Neural cell (in vitro differentiated cells): ENCODE results near the gene SMAD2. TPM values are rescaled to one million over a fixed set of nuclear protein-coding genes. Genes with fewer than 3 reads are reported as not detected.

Experiments used
- H2AFZ ChIP-seq: fragments of 200-600, 300-800 bp; sonication (generic), shearing (Covaris generic); 2 replicates; pipeline ENCODE4 v1.6.0; 2014; ENCODE audit warnings: low read depth, mild to moderate bottlenecking, antibody characterized with exemption, low read length, moderate library complexity
- H3F3A ChIP-seq: fragments of 200-600 bp; shearing (Covaris generic); 2 replicates; pipeline ENCODE4 v1.6.1; 2016; ENCODE audit warnings: mild to moderate bottlenecking, moderate library complexity, mixed read lengths, antibody characterized with exemption, low read length; ENCODE audit not compliant: insufficient read depth, poor library complexity, severe bottlenecking
- H3K27ac ChIP-seq: fragments of 200-600, 300-800 bp; sonication (generic), shearing (Covaris generic); 2 replicates; pipeline ENCODE4 v1.5.1; 2014; ENCODE audit warnings: mild to moderate bottlenecking, low read length, moderate library complexity
- H3K27me3 ChIP-seq: fragments of 300-800, 200-600 bp; sonication (generic), shearing (Covaris generic); 2 replicates; pipeline ENCODE4 v1.6.0; 2014; ENCODE audit warnings: mild to moderate bottlenecking, low read depth, low read length, moderate library complexity; ENCODE audit not compliant: insufficient read depth
- H3K36me3 ChIP-seq: fragments of 300-800, 200-600 bp; sonication (generic), shearing (Covaris generic); 2 replicates; pipeline ENCODE4 v1.5.1; 2014; ENCODE audit warnings: mild to moderate bottlenecking, antibody characterized with exemption, low read length, moderate library complexity; ENCODE audit not compliant: insufficient read depth
- H3K4me2 ChIP-seq: fragments of 300-800, 200-600 bp; sonication (generic), shearing (Covaris generic); 2 replicates; pipeline ENCODE4 v1.6.0; 2014; ENCODE audit warnings: mild to moderate bottlenecking, low read length
- H3K4me3 ChIP-seq: fragments of 300-800, 200-600 bp; sonication (generic), shearing (Covaris generic); 2 replicates; pipeline ENCODE4 v1.5.1; 2014; ENCODE audit warnings: mild to moderate bottlenecking, low read length, moderate library complexity
- H3K79me2 ChIP-seq: fragments of 200-600 bp; shearing (Covaris generic); replicated peaks from 2 replicates; pipeline ENCODE4 v1.6.0; 2014; ENCODE audit warnings: mild to moderate bottlenecking, low read length, moderate library complexity; ENCODE audit not compliant: insufficient read depth
- H3K9ac ChIP-seq: fragments of 300-800, 200-600 bp; sonication (generic), shearing (Covaris generic); 2 replicates; pipeline ENCODE4 v1.6.1; 2016; ENCODE audit warnings: mild to moderate bottlenecking, low read length, mixed read lengths
- H3K9me2 ChIP-seq: fragments of 200-600 bp; shearing (Covaris generic); 2 replicates; pipeline ENCODE4 v1.6.1; 2016; ENCODE audit warnings: mild to moderate bottlenecking, low read length, mixed read lengths; ENCODE audit not compliant: insufficient read depth
- H3K9me3 ChIP-seq: fragments of 200-600, 300-800 bp; sonication (generic), shearing (Covaris generic); 2 replicates; pipeline ENCODE4 v1.6.1; 2016; ENCODE audit warnings: mild to moderate bottlenecking, mixed run types, low read length, moderate library complexity, mixed read lengths
- H4K20me1 ChIP-seq: fragments of 200-600 bp; shearing (Covaris generic); 2 replicates; pipeline ENCODE4 v1.6.1; 2016; ENCODE audit warnings: mild to moderate bottlenecking, mixed run types; ENCODE audit not compliant: insufficient read depth
- EP300 ChIP-seq: fragments of 450-650 bp; conservative IDR thresholded peaks from 2 replicates; pipeline ENCODE4 v1.6.1; 2014; ENCODE audit warnings: antibody characterized with exemption, mild to moderate bottlenecking, moderate library complexity; ENCODE audit not compliant: poor library complexity, severe bottlenecking
- EZH2 ChIP-seq: fragments of 200-600, 300-800 bp; shearing (Covaris generic), sonication (generic); IDR thresholded peaks from 2 replicates; pipeline ENCODE4 v1.6.1; 2014; ENCODE audit warnings: antibody characterized with exemption, low read length, borderline replicate concordance, mild to moderate bottlenecking; ENCODE audit not compliant: insufficient read depth, poor library complexity, severe bottlenecking
- MXI1 ChIP-seq: fragments of 450-650 bp; conservative IDR thresholded peaks from 2 replicates; pipeline ENCODE4 v1.6.1; 2014; ENCODE audit warnings: antibody characterized with exemption, mild to moderate bottlenecking; ENCODE audit not compliant: poor library complexity, severe bottlenecking
- POLR2AphosphoS5 ChIP-seq: IDR thresholded peaks from 2 replicates; pipeline ENCODE4 v1.6.1; 2012
- RAD21 ChIP-seq: fragments of 450-650 bp; conservative IDR thresholded peaks from 2 replicates; pipeline ENCODE4 v1.6.1; 2014; ENCODE audit warnings: antibody characterized with exemption, mild to moderate bottlenecking, moderate library complexity
- REST ChIP-seq: IDR thresholded peaks from 2 replicates; pipeline ENCODE4 v1.6.1; 2012; ENCODE audit warnings: borderline replicate concordance
- SMC3 ChIP-seq: fragments of 450-650 bp; conservative IDR thresholded peaks from 2 replicates; pipeline ENCODE4 v1.6.1; 2014; ENCODE audit warnings: antibody characterized with exemption, mild to moderate bottlenecking, moderate library complexity; ENCODE audit not compliant: poor library complexity
- TAF1 ChIP-seq: IDR thresholded peaks from 2 replicates; pipeline ENCODE4 v1.6.1; 2012; ENCODE audit warnings: low read depth
- polyA plus RNA-seq: library from polyadenylated mRNA; depleted of rRNA; stranded (reverse); fragments of >200 nt; gene quantifications from 2 replicates; pipeline ENCODE4 v1.2.3, GENCODE V29; 2014
- TF ChIP-seq, protein P1 (sequence below): fragments of 450-650 bp; IDR thresholded peaks from 2 replicates; pipeline ENCODE4 v1.5.1; 2014; ENCODE audit warnings: antibody characterized with exemption, mild to moderate bottlenecking, moderate library complexity; ENCODE audit not compliant: poor library complexity, severe bottlenecking

Gene SMAD2
- polyA plus RNA-seq, 1 donor from 2014 or later: 64.7 TPM

- Histone ChIP-seq H3K27ac (peak overlapping the region; percentile 54), H2AFZ (peak overlapping the region; percentile 73), H3K4me3 (peak overlapping the region; percentile 88), H3F3A (peaks cover 4% of the 10 kb centered on the region), H3K9ac (peak overlapping the region; percentile 81), H4K20me1 (no peaks in the 10 kb centered on the region), H3K79me2 (peaks cover 35% of the 10 kb centered on the region), H3K36me3 (no peaks in the 10 kb centered on the region), H3K27me3 (no peaks in the 10 kb centered on the region), H3K4me2 (peak overlapping the region; percentile 48), H3K9me3 (no peaks in the 10 kb centered on the region), H3K9me2 (no peaks in the 10 kb centered on the region)
- TF ChIP-seq TAF1: no peak
- TF ChIP-seq, protein P1, sequence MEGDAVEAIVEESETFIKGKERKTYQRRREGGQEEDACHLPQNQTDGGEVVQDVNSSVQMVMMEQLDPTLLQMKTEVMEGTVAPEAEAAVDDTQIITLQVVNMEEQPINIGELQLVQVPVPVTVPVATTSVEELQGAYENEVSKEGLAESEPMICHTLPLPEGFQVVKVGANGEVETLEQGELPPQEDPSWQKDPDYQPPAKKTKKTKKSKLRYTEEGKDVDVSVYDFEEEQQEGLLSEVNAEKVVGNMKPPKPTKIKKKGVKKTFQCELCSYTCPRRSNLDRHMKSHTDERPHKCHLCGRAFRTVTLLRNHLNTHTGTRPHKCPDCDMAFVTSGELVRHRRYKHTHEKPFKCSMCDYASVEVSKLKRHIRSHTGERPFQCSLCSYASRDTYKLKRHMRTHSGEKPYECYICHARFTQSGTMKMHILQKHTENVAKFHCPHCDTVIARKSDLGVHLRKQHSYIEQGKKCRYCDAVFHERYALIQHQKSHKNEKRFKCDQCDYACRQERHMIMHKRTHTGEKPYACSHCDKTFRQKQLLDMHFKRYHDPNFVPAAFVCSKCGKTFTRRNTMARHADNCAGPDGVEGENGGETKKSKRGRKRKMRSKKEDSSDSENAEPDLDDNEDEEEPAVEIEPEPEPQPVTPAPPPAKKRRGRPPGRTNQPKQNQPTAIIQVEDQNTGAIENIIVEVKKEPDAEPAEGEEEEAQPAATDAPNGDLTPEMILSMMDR: no peak
- no peak for TF ChIP-seq SMC3
- no peak for TF ChIP-seq EP300
- TF ChIP-seq REST: no peak
- no peak for TF ChIP-seq POLR2AphosphoS5
- TF ChIP-seq MXI1: no peak
- no peak for TF ChIP-seq EZH2
- no peak for TF ChIP-seq RAD21
These were observed 1.3 kb upstream of the SMAD2 start for GRCh38 chr18:47931718-47932103.

DNA sequence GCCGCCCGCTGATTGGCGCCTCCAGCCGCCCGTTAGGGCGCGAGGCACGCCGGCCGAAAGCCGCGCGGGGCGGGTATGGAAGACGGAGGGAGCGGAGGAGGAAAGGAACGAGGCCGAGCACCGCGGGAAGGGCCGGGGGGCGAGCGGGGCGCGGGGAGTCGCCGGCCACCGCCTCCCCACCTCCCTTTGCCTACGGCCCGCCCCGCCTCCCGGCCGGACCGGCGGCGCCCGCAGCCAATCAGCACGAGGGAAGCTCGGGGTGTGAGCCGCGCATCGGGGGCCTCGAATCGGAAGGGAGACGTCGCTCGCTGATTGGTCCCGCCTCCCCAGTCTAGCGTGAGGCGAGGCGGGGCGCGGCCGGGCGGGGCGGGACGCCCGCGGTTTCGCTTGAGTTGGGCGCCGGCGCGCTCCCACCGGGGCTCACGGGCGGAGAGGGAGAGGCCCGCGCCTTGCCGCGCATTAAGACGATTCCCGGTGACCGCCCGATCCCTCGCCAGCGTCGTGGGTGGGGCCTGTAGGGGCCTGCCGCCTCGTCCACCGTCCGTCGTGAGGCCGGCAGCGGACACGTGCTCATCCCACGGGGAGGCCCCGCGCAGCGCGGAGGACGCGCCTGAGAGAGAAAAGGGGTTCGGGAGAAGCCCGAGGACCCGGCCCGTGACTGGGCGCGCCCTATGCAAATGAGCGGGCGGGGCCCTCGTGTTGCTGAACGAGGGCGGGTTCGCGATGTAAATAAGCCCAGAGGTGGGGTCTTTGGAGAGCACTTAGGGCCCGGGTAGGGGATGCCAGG, 665 bp upstream of the SMAD2 start:
- Histone ChIP-seq H3K4me2 (peak overlapping the region; percentile 48), H3K36me3 (no peaks in the 10 kb centered on the region), H3K9ac (peak overlapping the region; percentile 81), H3K27me3 (no peaks in the 10 kb centered on the region), H3F3A (peaks cover 4% of the 10 kb centered on the region), H3K9me2 (no peaks in the 10 kb centered on the region), H3K4me3 (peak overlapping the region; percentile 88), H3K9me3 (no peaks in the 10 kb centered on the region), H2AFZ (peak overlapping the region; percentile 73), H3K27ac (peak overlapping the region; percentile 63), H3K79me2 (peaks cover 41% of the 10 kb centered on the region), H4K20me1 (peaks cover 1% of the 10 kb centered on the region)
- peak; percentile 67 for TF ChIP-seq TAF1
- TF ChIP-seq EP300: peak; percentile 26
- TF ChIP-seq MXI1: peak; percentile 87
- TF ChIP-seq SMC3: no peak
- no peak for TF ChIP-seq EZH2
- peak; percentile 66 for TF ChIP-seq POLR2AphosphoS5
